ENCODE data around the gene DDN.
A peak's percentile ranks its signal among the peaks of the same experiment; 100 is the strongest.

The DDN gene

DNA sequence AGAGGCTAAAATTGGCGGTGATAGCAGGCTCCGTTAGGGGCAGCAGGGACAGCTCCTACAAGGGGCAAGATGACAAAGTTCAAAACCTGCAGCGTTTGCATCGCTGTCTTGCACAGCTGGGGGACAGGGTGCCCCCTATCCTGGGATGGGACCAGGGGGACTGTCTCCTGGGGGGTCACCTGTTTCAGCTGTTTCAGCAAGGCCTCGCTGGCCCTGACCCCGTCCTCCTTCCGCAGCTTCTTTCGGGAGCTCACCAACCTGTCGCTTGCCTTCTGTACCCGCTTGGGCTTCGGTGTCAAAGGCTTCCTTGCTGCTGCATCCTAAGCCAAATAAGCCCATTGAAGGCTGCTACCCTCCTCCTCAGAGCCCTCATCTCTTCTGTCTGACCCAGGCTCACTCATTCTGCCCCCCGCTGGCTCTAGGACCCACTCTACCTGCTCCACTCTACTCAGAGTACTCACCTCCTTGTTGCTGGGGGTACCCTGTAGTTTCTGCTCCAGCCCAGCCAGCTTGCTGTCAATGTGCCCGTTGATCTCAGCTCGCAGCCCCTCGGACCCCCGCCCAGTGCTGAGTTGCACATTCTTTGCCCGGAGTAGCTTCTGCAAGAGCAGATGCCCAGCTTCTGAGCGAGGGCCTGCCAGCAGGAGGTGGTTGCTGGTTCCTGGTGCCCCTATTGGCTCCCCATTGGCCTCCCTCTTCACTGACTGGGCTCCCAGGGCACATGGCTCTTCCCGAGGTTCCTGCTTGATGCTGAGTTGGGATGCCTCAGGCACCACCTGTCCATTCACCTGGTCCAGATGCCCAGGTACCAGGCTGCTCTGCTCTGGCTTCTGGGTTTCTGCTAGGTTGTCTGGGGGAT is 31.8 kb upstream of the DDN start:
- no peak for DNase-seq

DNA sequence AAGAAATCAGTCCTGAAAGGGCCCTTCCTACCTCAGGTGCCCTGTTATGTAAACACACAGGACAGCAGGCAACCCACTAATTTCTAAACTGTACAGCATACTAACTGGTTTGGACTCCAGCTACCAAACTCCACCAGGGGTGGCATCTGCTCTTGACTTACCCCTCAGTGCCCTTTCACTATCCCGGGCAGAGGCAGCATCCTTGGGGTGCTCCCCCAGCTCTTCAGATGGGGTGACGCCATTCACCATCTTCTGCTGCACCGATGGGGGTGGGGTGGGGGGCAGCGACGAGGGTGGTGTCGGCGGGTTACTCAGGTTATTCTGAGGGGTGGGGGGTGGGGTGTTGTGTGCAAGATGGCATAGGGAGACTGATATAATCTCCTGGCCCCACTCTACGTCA is 30.9 kb upstream of the DDN start:
- DNase-seq, result no peak

DNA sequence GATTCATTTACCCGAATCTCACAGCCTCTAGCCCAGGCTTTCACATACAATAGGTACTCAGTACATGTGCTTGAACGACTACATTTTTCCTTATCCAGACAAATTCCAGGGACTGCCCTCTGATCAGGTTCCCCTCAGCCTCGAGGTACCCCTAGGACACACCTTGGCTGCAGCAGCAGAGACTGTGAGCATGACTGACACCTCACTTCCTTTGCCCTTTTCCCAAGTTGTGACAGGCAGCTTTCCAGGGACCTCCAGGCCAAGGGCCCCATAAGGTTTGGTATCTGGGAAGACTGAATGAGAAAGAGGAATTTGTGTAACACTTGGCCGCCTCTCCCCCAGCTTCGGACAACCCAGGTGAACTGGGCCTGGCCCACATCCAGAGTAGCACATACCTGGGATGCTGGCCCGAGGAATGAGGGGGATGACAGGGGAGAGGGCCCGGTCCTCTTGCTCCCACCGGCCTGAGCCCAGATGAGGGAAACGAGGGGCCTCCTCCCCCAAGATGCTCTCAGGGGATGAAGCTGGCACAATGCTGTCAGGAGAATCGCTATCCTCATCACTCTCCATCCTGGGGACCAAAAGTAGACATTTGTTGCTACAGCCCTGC is 29.6 kb upstream of the DDN start:
- DNase-seq, result no peak

DNA sequence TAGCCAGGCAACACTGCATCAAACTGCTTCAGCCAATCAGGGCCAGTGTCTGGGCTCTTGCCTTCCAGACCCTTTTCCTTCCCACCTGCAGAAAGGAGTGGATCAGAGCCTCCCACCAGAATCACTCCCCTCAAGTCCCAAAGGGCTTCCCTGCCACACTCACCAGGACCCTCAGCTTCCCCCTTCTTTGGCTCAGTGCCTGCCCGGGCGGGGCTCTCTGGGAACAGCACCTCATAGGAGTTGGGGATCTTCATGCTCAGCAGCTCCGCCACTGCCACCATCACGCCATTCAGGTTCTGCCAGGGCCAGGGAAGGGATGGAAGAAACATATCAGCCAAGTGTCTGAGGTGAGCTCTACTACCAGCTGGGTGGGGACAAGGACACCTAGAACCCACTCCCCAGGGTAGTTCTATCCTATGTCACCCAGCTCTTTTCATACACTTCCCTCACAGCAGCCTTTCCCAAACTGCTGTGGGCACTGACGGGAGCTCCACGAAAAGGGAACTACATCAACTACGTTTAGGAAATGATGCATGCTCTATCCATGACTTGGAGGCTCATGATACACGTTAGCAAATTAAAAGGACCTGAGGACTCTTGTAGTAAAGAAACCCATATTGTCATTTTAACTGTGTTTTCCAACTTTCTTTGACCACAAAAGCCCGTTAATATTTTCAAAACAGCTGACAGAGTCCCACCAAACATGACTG is 28.8 kb upstream of the DDN start:
- no peak for DNase-seq

DNA sequence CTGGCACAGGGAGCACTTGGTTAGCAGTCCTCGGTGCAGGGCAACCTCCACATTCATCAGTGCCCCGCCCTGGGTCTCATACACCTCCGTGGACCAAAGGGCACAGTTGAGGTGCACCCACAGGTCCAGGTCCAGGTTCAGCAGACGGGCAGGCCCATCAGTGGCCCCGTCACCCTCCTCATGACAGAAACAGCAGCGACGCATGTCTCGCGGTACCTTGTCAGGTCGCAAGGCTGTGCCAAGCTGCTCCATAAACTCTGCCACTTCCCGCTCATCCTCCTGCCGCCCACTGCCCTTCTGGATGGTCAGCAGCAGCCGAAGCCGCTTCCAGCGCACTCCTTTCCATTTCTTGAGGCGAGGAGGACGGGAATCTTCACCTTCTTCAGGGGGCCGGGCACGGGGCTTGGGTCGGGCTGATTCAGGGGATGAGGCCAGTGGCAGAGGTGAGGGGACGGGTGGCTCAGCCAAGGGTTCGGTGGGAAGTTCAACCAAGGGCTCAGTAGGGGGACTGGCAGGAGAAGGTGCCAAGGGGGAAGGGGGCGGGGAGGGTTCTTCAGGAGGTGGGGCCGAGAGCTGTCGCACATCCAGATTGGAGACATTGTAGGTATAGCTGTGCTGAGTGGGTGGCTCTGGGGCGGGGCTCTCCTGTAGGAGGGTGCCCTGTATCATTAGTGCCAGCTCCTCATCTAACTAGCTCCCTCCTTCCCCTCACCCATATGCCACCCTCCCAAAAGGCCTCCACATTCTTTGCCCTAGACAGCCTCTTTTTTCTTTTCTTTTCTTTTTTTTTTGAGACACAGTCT is 27.7 kb upstream of the DDN start:
- DNase-seq, result no peak

DNA sequence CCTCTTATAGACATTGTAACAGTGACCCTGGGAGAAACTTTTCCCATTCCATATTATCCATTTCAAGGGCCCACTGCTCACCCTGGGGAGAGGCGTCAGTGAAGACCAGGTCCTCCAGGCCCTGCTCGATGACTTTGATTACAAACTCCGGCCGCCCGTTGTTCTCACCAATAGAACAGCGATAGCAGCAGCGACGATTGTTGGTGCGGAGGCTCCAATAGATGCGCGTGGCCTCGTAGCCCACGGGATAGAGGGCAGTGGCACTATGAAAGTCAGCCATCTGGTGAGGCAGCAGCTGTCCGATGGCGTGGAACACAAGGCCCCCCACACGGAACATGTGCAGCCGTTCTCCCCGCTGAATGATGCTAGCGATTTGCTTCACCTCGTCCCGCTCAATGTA is 26.9 kb upstream of the DDN start:
- DNase-seq, result no peak

DNA sequence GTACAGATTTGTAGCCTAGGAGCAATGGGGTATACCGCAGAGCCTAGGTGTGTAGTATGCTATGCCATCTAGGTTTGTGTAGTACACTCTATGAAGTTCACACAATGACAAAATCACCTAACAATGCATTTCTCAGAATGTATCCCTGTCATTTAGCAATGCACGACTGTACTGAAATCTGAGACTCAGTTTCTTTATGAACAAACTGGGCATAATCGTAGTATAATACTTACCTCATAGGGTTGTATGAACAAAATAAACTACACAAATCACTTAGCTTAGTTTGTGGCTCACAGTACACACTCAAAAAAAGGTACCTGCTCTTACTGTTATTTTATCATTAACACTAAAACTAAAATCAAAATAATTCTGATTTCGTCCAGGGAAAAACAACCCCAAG is 26.3 kb upstream of the DDN start:
- DNase-seq, result no peak

DNA sequence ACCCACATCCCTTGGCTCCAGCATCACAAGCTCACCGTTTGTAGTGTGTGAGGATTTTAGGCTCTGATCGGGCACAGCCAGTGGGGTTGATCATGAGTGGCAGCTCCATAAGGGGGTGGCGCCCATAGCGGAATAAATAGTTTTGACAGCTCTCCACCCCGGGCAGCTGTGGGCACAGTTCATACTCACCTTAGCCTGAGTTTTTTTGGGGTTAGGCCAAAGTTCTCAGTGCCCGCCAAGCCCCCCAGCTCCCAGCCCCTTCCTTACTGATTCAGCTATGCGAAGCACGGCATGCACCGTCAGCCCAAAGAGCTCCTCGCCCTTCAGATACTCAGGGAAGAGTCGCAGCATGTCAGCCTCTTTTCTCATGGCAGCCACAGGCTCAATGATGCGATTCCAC is 25.4 kb upstream of the DDN start:
- DNase-seq, result no peak

DNA sequence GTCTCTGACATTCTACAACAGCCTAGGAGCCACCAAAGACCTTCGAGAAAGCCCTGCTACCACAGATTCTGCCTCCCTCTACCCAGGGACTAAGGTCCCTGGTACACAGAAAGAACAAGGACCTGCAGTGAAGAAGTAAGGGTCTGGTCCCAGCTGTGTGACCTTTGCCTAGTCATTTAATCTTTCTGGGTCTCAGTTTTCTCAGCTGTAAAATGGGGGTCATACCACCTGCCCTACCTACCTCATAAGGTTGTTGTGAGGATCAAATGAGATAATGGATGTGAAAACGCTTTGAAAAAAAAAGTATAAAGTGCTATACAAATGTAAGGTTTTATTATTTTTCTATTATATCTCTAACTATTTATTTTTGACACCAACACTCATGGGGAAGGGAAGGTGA is 24.6 kb upstream of the DDN start:
- DNase-seq, result no peak

DNA sequence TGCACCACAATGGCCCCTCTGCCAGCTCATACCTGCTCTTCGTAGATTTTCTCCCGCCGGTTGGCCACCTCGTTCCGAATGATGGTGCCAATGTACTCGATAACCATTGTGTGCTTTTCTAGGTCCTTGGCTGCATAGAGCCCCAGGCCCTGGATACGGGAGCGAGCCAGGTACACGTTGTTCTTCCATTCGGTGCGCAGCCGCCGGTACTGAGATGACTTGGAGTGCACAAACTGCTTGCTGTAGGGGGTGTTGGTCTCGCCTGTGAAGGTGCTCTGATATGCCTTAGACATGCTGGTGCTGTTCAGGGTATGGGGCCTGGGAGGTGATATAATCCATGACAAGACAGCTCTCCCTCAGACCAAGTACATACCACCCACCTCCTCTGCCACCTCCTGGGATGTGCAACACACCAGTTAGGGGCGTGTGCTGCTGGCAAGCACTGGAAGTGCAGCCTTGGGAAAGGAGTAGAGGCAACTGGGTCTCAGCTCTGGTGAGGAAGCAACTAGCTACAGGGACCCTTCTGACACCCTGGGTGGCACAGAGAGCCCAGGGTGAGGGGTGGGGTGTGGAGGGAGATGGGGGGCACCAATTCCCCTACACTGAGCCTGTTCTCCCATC is 23.5 kb upstream of the DDN start:
- no peak for DNase-seq

DNA sequence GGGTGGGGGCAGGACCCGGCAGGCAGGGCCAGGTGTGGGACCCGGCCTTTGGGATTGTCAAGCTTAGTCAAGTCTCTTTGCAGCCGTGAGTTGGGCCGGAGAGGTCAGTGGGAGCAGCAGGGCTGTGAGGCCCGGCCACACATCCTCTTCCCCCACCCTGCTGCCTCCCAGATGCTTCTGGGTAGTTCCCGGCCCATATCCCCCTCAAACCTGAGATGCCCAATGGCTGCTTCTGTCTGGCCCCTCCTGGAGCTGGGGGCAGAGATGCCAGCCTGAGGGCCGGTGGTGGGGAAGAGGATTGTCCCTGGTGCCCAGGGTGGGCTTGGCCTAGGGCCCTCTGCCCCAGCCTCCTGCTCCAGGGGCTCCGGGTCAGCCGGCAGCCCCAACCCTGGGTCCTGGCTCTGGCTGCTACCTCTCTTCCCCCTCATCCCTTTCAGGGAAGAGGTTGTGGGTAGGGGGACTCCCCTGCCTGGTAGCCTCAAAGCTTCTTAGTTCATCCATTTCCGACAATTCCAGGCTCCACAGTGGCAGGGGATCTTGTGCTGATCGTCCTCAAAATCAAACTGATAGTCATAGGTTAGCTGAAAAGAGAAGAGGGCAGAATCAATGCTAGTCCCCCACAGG is 22.2 kb upstream of the DDN start:
- no peak for DNase-seq

DNA sequence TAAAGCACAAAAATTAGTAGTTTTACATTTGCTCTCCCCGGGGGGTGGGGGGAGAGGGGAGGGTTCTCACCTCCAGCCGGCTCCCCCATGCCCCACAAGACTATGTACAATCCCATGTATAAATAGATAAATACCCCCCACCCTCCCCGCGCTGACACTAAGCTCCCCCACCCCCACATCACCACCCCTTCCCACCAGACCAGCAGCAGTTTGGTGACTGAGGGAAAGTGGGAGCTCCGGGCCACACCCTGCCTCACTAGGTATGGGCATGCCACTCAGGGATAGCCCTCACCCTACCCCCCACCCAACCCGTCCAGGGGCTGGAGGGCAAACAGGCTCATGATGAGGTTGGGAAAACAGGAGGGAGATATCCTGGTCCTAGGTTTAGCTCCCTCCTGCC is 21.3 kb upstream of the DDN start:
- no peak for DNase-seq

DNA sequence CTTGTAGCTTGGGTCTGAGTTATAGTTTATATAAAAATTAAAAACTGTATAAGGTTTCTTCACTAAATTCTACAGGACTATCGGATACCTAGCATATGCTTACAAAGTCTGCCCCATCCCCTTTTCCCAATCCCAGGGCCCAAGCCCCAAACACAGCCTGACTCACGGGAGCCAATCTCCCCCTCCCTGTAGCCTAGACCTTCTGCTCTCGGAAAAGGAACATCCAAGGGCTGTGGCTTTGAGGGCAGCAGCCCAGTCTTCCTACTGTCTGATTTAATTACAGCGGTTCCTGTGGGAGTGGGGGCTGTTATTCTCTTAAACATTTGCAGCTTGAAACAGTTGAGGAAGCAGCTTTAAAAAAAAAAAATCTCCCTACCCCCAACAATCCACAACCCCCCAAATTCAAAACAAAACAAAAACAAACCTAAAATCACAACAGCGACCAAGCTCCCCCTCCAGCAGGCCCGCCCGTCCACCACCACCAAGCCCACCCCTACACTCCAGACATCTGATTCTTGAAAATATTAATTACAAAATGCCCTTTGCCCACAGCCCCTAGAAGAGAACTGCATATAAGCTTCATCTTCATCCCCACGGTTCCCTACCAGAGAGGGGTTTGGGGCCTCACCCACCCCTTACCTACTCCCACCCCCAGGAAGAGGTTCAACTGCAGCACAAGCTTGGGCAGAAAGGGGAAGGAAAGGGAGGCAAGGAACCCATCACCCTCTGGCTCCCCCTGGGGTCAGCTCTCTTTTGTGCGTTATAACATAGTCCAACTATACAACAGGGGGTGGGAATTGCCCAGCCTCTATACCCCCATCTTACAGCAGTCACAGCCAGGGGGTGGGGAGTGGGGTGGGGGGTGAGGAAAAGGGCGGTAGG is 20.5 kb upstream of the DDN start:
- DNase-seq, result peak; percentile 62

DNA sequence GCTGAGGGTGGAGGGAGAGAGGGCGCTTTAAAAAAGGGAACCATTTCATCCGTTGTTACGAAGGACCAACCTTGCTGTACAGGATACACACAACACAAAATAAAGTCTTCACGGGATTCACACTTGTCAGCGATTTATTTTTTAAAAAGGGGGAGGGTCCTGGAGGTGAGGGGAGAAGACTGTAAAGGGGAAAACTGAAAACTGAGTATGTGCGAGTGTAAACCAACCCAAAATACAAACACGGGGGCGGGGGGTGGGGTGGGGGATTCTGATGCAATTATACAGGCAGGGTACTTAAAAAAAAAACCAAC is 19.9 kb upstream of the DDN start:
- peak; percentile 66 for DNase-seq

DNA sequence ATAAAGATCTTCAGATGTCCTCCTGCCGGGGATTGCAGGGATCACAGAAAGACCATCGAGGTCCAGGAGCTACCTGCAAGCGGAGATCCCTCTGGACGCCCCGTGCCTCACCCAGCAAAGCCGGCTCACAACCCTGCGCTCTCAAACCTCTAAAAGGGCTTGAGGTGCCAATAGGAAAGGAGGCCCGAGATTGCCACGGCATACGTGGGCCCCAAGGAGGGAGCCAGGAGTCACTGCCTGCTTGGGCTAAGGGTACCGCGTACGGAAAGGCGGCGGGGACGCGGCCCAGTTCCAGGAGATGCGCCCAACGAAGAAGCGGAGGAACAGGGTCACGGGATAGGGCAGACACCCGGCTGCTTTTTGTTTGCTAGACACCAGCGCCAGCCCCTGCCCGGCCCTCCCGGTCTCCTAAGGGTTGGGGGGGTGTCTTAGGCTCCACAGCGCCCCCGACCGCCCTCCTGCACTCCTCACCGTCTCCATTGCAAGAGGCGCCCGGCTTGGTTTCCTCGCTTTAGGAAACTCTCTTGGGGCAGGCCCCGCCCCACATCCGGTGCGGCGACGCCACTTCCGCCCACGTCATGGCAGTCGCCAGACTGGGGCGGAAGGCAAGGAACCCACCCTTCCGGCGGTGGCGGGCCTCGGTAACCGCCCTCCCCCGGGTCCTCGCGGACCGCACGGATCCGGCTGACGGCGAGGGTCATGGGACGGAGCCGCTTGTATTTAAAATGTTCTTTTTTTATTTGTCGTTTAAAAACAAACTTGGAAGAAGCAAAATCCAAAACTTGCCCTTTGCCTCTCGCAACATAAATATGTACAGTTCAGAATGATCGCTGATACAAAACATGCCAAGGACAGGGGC is 19.3 kb upstream of the DDN start, which contains the start of gene PRKAG1:
PRKAG1 (minus strand) TSS at position 516 of the 859 bp plus-strand sequence; CDS start at position 480, 36 bp downstream.
- DNase-seq, result peak; percentile 90

DNA sequence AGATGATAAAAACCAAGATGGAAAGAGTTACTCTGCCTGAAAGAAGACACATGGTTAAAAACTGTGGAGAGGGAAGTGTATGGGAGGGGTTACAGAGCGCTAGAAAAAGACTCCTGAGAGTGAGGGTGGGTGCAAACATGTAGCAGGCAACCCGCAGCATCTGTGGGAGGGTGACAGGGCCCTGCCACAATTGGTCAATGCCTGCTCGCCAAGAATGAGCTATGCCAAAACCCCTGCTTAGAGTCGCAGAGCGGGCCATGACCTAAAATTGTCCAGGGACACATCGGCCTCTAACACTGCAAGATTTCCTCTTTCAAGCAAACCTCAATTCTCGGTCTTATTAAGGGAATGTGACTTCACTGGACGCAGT is 18.7 kb upstream of the DDN start:
- DNase-seq, result peak; percentile 38

DNA sequence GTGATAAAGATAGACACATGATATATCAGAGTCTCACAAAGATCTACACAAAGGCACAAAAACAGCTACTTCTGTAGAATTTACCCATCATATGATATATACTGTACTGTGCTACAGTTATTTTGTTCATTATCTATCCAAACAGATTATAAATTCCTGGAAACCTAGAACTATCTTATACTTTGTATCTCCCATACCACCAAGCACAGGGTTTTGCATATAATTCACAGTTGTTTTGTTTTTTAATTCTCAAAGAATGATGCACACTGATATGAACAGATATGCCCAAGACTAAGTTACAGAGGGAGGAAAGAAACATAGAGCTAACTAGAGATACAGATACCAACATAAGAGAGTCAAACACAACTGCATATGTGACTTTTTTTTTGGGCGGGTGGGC is 16.0 kb upstream of the DDN start:
- DNase-seq, result no peak

DNA sequence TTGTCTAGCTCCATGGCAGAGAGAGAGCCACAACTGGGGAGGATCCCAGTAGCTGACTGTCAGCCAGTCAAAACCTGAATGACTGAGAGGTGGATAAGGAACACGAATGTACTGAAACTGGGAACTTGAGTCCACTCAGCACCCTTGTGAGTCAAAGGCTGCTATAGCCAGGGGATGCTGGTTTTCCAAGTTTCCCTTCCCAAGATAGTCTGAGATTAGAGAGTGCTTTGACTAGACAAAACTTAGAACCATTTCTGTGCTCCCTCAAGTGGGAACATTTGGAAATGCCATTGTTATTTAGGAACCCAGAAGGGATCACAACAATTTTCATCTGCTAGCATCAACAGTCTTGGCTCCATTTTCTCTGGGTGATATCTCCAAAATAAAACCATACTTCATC is 15.4 kb upstream of the DDN start:
- no peak for DNase-seq

DNA sequence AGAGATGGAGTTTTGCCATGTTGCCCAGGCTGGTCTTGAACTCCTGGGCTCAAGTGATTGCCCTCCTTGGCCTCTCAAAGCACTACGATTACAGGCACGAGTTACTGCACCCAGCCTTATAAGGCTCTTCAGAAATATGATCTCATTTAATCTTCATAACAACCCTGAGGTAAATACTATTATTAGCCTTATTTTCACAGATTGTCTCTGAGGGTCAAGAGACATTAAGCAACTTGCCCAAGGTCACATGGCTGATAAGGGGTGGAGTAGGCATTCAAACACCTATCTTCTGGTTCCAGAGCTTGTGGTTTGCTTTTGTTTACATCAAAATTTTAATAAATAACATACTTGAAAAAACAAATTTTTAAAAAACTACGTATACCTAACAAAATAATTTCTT is 14.3 kb upstream of the DDN start:
- DNase-seq, result no peak

DNA sequence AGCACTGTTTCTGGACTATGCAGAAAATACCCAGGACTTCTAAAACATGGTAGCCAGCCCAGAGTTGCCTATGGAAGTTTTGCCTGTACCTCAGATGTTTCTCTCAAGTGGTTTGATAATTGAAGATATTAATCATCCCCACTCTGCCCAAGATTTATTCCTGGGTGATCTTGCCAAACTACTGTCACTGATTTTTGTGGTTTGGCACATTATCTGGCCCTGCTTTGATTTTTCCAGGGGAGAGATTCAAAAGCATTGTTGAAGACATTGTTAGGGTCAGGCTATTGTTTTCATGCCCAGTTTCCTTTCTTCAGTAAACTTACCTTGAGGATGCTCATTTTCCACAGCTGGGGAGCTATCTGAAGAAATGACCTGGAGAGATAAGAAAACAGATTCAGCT is 13.6 kb upstream of the DDN start:
- no peak for DNase-seq
